Lung (tissue), 12 donors: ENCODE results near the gene CMTM7. TPM values are rescaled to one million over a fixed set of nuclear protein-coding genes. Genes with fewer than 3 reads are reported as not detected.
A peak's percentile ranks its signal among the peaks of the same experiment; 100 is the strongest.

Experiments used
- ATAC-seq: fragments of 200-7000 bp; cut with Tn5 transposase; one replicate; pipeline ENCODE4 v1.9.1; 2020; ENCODE audit warnings: moderate number of reproducible peaks; ENCODE audit not compliant: insufficient read depth, low FRiP score
- DNase-seq, 3 donors: peaks; one replicate each; pipeline ENCODE4 v3.0.0-alpha.2; 2013 to 2017
- H3K27ac ChIP-seq, 2 donors: one replicate each; pipeline ENCODE4 v1.5.1; 2013; ENCODE audit warnings: mild to moderate bottlenecking in 2 of 2, moderate library complexity in 2 of 2, control low read depth in 1 of 2, inconsistent platforms in 1 of 2, low read depth in 1 of 2, low read length in 1 of 2
- H3K27me3 ChIP-seq, 3 donors: one replicate each; pipeline ENCODE4 v1.5.1; 2013; ENCODE audit warnings: low read length in 2 of 3; ENCODE audit not compliant: control insufficient read depth in 3 of 3, insufficient read depth in 3 of 3
- H3K36me3 ChIP-seq, 4 donors: one replicate each; pipeline ENCODE4 v1.5.1; 2013; ENCODE audit warnings: low read length in 4 of 4, mild to moderate bottlenecking in 1 of 4, moderate library complexity in 1 of 4; ENCODE audit not compliant: control insufficient read depth in 4 of 4, insufficient read depth in 4 of 4
- H3K4me1 ChIP-seq, 5 donors: one replicate each; pipeline ENCODE4 v1.5.1; 2013; ENCODE audit warnings: low read length in 5 of 5, mild to moderate bottlenecking in 2 of 5, moderate library complexity in 1 of 5; ENCODE audit not compliant: control insufficient read depth in 5 of 5, insufficient read depth in 5 of 5
- H3K4me3 ChIP-seq: one replicate; pipeline ENCODE4 v1.5.1; 2013; ENCODE audit warnings: mild to moderate bottlenecking, control low read depth, moderate library complexity
- H3K9ac ChIP-seq, 2 donors: one replicate each; pipeline ENCODE4 v1.5.1; 2013; ENCODE audit warnings: low read length in 2 of 2, control low read depth in 1 of 2; ENCODE audit not compliant: insufficient read depth in 1 of 2
- H3K9me3 ChIP-seq, 4 donors: one replicate each; pipeline ENCODE4 v1.5.1; 2013; ENCODE audit warnings: low read length in 3 of 4, mild to moderate bottlenecking in 1 of 4, moderate library complexity in 1 of 4; ENCODE audit not compliant: control insufficient read depth in 4 of 4, insufficient read depth in 3 of 4
- CTCF ChIP-seq: IDR thresholded peaks from 2 replicates; pipeline ENCODE4 v1.5.1; 2012; ENCODE audit warnings: mild to moderate bottlenecking; ENCODE audit errors: control extremely low read depth, extremely low read depth
- WGBS, 2 donors: extraction: QIAGEN DNeasy Blood & Tissue Kit; methylation state at CpG; one replicate each; pipeline ENCODE4 v1.1.7; 2013; 5-methylcytosine and 5-hydroxymethylcytosine counted together
- polyA plus RNA-seq, 2 donors: library from polyadenylated mRNA; stranded (reverse); fragments of 200-250 nt; gene quantifications; one replicate each; pipeline ENCODE4 v1.2.1, GENCODE V29; 2013
- total RNA-seq, 2 donors: library from RNA; depleted of rRNA in 1 of 2; stranded (reverse); fragments of >200 nt in 1 of 2; gene quantifications; one replicate each; pipeline ENCODE4 v1.2.1, GENCODE V29; 2014 to 2021
- donor health status: control.
- donor health status: control.
- donor health status: Bipolar disorder and iron deficiency.
- donor health status: healthy.
- donor health status: DM: yes; HTN: yes; CAD: no.

Gene CMTM7
- total and polyA plus RNA-seq, 4 donors: 33.1 to 46.8 (median 43.8) TPM

GRCh38 chr3:32453346-32453745, 61.7 kb downstream of the CMTM7 start:
- H3K27ac ChIP-seq: no peak overlapping the region
- H3K27me3 ChIP-seq: no peaks in the 10 kb centered on the region
- no peak for ATAC-seq
- no peak overlapping the region for H3K4me3 ChIP-seq
- no peak for DNase-seq
- no peak overlapping the region for H3K9ac ChIP-seq
- no peaks in the 10 kb centered on the region for H3K9me3 ChIP-seq
- H3K36me3 ChIP-seq: peaks cover 0 to 23% (median 2%) of the 10 kb centered on the region in 4 donors
- WGBS, 2 donors: 94 to 95% methylated on average over 5 of the region's 5 CpGs
- H3K4me1 ChIP-seq: peaks cover 0 to 25% (median 9%) of the 10 kb centered on the region in 5 donors
- no peak for TF ChIP-seq CTCF

- TF ChIP-seq CTCF: no peak
- 84 to 88% methylated on average over 6 of the region's 6 CpGs for WGBS, 2 donors
- DNase-seq (no peak), ATAC-seq (no peak)
- Histone ChIP-seq H3K4me1 (peaks cover 0 to 17% (median 7%) of the 10 kb centered on the region in 5 donors), H3K9me3 (no peaks in the 10 kb centered on the region), H3K27ac (no peak overlapping the region), H3K9ac (no peak overlapping the region), H3K27me3 (no peaks in the 10 kb centered on the region), H3K4me3 (no peak overlapping the region), H3K36me3 (peaks cover 0 to 23% (median 2%) of the 10 kb centered on the region in 4 donors)
Measured at GRCh38 chr3:32454111-32454510, 62.5 kb downstream of the CMTM7 start.

GRCh38 chr3:32454731-32455608, 63.3 kb downstream of the CMTM7 start:
- DNase-seq: peak in 2 of 3 donors; percentile 27 to 61
- H3K4me3 ChIP-seq: no peak overlapping the region
- ATAC-seq: no peak
- H3K9ac ChIP-seq: no peak overlapping the region
- H3K27ac ChIP-seq: no peak overlapping the region
- no peaks in the 10 kb centered on the region for H3K27me3 ChIP-seq
- WGBS, 2 donors: 86 to 91% methylated on average over 15 of the region's 15 CpGs
- H3K9me3 ChIP-seq: no peaks in the 10 kb centered on the region
- peaks cover 0 to 18% (median 8%) of the 10 kb centered on the region in 5 donors for H3K4me1 ChIP-seq
- H3K36me3 ChIP-seq: peaks cover 0 to 23% (median 2%) of the 10 kb centered on the region in 4 donors
- TF ChIP-seq CTCF: no peak
